ENCODE measurements around the gene WDTC1. TPM values are rescaled to one million over a fixed set of nuclear protein-coding genes. Genes with fewer than 3 reads are reported as not detected.

WDTC1 gene
- total and polyA plus RNA-seq, 2 of the 13 experiments (the other 11 are each of a cell fraction or from before 2014, with no cell fraction given), result 5.5 TPM

GRCh38 chr1:27335506-27336422 is 101.3 kb downstream of the WDTC1 start (continued):
- TF ChIP-seq ZNF318 (CRISPR knock-in tag; IDR thresholded peaks at IDR 0.05), result no peak
- no peak for TF ChIP-seq ZNF709 (CRISPR knock-in tag; IDR thresholded peaks at IDR 0.05)
- no peak for TF ChIP-seq CBX5 (CRISPR knock-in tag; IDR thresholded peaks at IDR 0.05; ENCODE audit: borderline replicate concordance)
- no peak for TF ChIP-seq WIZ (CRISPR knock-in tag; IDR thresholded peaks at IDR 0.05)
- no peak for TF ChIP-seq TMF1 (CRISPR knock-in tag; IDR thresholded peaks at IDR 0.05; ENCODE audit: low read depth)
- TF ChIP-seq PAF1 (CRISPR knock-in tag; IDR thresholded peaks at IDR 0.05), result no peak
